ENCODE measurements around the gene CALHM3.

GRCh38 chr10:103499881-103500280 is 20.8 kb upstream of the CALHM3 start:
- TF ChIP-seq POLR2A (IDR thresholded peaks at IDR 0.05; ENCODE audit: low read depth, low read length) = no peak
- TF ChIP-seq POLR2AphosphoS5 (IDR thresholded peaks at IDR 0.05; ENCODE audit: low read depth, low read length) = no peak
- no peak for TF ChIP-seq TAF1 (IDR thresholded peaks at IDR 0.05; ENCODE audit: borderline replicate concordance, low read depth, low read length)

Data from GM12892 (cell line).